ENCODE data around the gene GPRASP2.
"Not testable (repeated sequence)": the region's sequence is repeated elsewhere in the genome, so short reads cannot be mapped to it uniquely, and the experiment has no call there.

GPRASP2 gene

GRCh38 chrX:102720237-102721168 lies 8.3 kb downstream of the GPRASP2 start, which contains the start of gene GPRASP3:
Gene GPRASP3, plus strand, starts transcription at chrX:102720743. Its CDS starts 28,253 bp downstream, at chrX:102748996.
- peak; percentile 71 for DNase-seq (ENCODE audit: low read depth)
- TF ChIP-seq CTCF (conservative IDR thresholded peaks at IDR 0.05; ENCODE audit: low read length), result no peak
- peak within 1 kb of the TSS; percentile 72 for H3K4me3 ChIP-seq (ENCODE audit: low read length)

- not testable (repeated sequence) for DNase-seq (ENCODE audit: low read depth)
- H3K4me3 ChIP-seq (ENCODE audit: low read length), result peak overlapping the region; percentile 72
These were observed 8.9 kb downstream of the GPRASP2 start for GRCh38 chrX:102721169-102721506.

- no peak for TF ChIP-seq CTCF (conservative IDR thresholded peaks at IDR 0.05; ENCODE audit: low read length)
- H3K4me3 ChIP-seq (ENCODE audit: low read length), result no peak overlapping the region
- no peak for DNase-seq (ENCODE audit: low read depth)
These were observed 11.2 kb downstream of the GPRASP2 start for GRCh38 chrX:102723456-102723855.

- DNase-seq (ENCODE audit: low read depth), result no peak
- H3K4me3 ChIP-seq (ENCODE audit: low read length), result no peak overlapping the region
- no peak for TF ChIP-seq CTCF (conservative IDR thresholded peaks at IDR 0.05; ENCODE audit: low read length)
These were observed 15.5 kb downstream of the GPRASP2 start for GRCh38 chrX:102727761-102728160.

GRCh38 chrX:102728646-102729045 lies 16.4 kb downstream of the GPRASP2 start:
- H3K4me3 ChIP-seq (ENCODE audit: low read length), result no peak overlapping the region
- no peak for TF ChIP-seq CTCF (conservative IDR thresholded peaks at IDR 0.05; ENCODE audit: low read length)
- DNase-seq (ENCODE audit: low read depth), result no peak

GRCh38 chrX:102739657-102740056 lies 27.4 kb downstream of the GPRASP2 start:
- DNase-seq (ENCODE audit: low read depth), result no peak
- TF ChIP-seq CTCF (conservative IDR thresholded peaks at IDR 0.05; ENCODE audit: low read length), result no peak
- no peak overlapping the region for H3K4me3 ChIP-seq (ENCODE audit: low read length)

- no peak overlapping the region for H3K4me3 ChIP-seq (ENCODE audit: low read length)
- DNase-seq (ENCODE audit: low read depth), result no peak
- TF ChIP-seq CTCF (conservative IDR thresholded peaks at IDR 0.05; ENCODE audit: low read length), result no peak
These were observed 32.1 kb downstream of the GPRASP2 start for GRCh38 chrX:102744307-102744706.

Data from AG10803 (cell line).